Activated naive CD4-positive, alpha-beta T cell treated with anti-CD3 and anti-CD28 coated beads, Interleukin-2, amount 50 U/mL, for 24 hours (primary cell): ENCODE measurements around the gene SORCS1.

ENCODE experiments used
- H3K27ac Mint-ChIP-seq: one replicate; pipeline ENCODE4 v1.8.0; 2021; ENCODE audit warnings: mild to moderate bottlenecking, mixed read lengths
- H3K27me3 Mint-ChIP-seq: one replicate; pipeline ENCODE4 v1.8.0; 2021; ENCODE audit warnings: mixed read lengths
- H3K36me3 Mint-ChIP-seq: one replicate; pipeline ENCODE4 v1.8.0; 2021; ENCODE audit warnings: mixed read lengths
- H3K4me1 Mint-ChIP-seq: one replicate; pipeline ENCODE4 v1.8.0; 2021; ENCODE audit warnings: mixed read lengths
- H3K4me3 Mint-ChIP-seq: one replicate; pipeline ENCODE4 v1.8.0; 2021; ENCODE audit warnings: mild to moderate bottlenecking, mixed read lengths
- H3K9me3 Mint-ChIP-seq: one replicate; pipeline ENCODE4 v1.8.0; 2021; ENCODE audit warnings: mixed read lengths

SORCS1 gene

GRCh38 chr10:106566873-106567272 is 597.6 kb downstream of the SORCS1 start:
- Mint-ChIP-seq H3K4me3 (no peak overlapping the region), H3K9me3 (no peaks in the 10 kb centered on the region), H3K27ac (no peak overlapping the region), H3K36me3 (no peaks in the 10 kb centered on the region), H3K4me1 (no peaks in the 10 kb centered on the region), H3K27me3 (peaks cover 1% of the 10 kb centered on the region)

DNA sequence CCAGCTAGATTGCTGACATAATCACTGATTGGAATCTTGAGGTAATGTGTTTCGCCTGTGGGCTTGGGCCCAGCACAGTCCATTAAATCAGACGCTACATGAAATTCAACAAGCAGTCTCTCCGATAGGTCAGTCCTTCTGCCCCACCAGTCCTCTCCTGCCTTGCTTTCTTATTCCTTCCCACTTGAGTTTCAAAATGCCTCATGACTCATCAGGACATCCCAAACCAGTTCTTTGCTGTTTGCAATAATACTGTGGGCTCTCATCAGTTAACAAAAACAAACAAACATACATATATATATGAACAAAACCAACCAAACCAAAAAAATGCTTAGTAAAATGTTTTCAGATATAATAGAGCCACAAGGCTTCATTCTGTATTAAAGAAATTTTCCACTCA is 599.0 kb downstream of the SORCS1 start:
- no peaks in the 10 kb centered on the region for H3K36me3 Mint-ChIP-seq
- H3K9me3 Mint-ChIP-seq, result no peaks in the 10 kb centered on the region
- no peaks in the 10 kb centered on the region for H3K4me1 Mint-ChIP-seq
- H3K27ac Mint-ChIP-seq, result no peak overlapping the region
- H3K27me3 Mint-ChIP-seq, result peaks cover 1% of the 10 kb centered on the region
- H3K4me3 Mint-ChIP-seq, result no peak overlapping the region

GRCh38 chr10:106563384-106563783 is 601.1 kb downstream of the SORCS1 start:
- H3K4me1 Mint-ChIP-seq, result no peaks in the 10 kb centered on the region
- no peak overlapping the region for H3K4me3 Mint-ChIP-seq
- H3K27me3 Mint-ChIP-seq, result peaks cover 1% of the 10 kb centered on the region
- no peak overlapping the region for H3K27ac Mint-ChIP-seq
- H3K36me3 Mint-ChIP-seq, result no peaks in the 10 kb centered on the region
- H3K9me3 Mint-ChIP-seq, result no peaks in the 10 kb centered on the region

GRCh38 chr10:106560925-106561640 is 603.4 kb downstream of the SORCS1 start:
- H3K4me3 Mint-ChIP-seq, result no peak overlapping the region
- no peaks in the 10 kb centered on the region for H3K9me3 Mint-ChIP-seq
- no peaks in the 10 kb centered on the region for H3K4me1 Mint-ChIP-seq
- H3K27me3 Mint-ChIP-seq, result peaks cover 1% of the 10 kb centered on the region
- no peak overlapping the region for H3K27ac Mint-ChIP-seq
- no peaks in the 10 kb centered on the region for H3K36me3 Mint-ChIP-seq

GRCh38 chr10:106559442-106559841 is 605.1 kb downstream of the SORCS1 start:
- H3K27ac Mint-ChIP-seq, result no peak overlapping the region
- no peaks in the 10 kb centered on the region for H3K27me3 Mint-ChIP-seq
- no peaks in the 10 kb centered on the region for H3K4me1 Mint-ChIP-seq
- H3K36me3 Mint-ChIP-seq, result no peaks in the 10 kb centered on the region
- H3K9me3 Mint-ChIP-seq, result no peaks in the 10 kb centered on the region
- H3K4me3 Mint-ChIP-seq, result no peak overlapping the region

- Mint-ChIP-seq H3K27ac (no peak overlapping the region), H3K9me3 (no peaks in the 10 kb centered on the region), H3K4me3 (no peak overlapping the region), H3K4me1 (no peaks in the 10 kb centered on the region), H3K27me3 (no peaks in the 10 kb centered on the region), H3K36me3 (no peaks in the 10 kb centered on the region)
These were observed 606.4 kb downstream of the SORCS1 start for GRCh38 chr10:106557951-106558733.

- Mint-ChIP-seq H3K27ac (no peak overlapping the region), H3K4me1 (no peaks in the 10 kb centered on the region), H3K9me3 (no peaks in the 10 kb centered on the region), H3K36me3 (no peaks in the 10 kb centered on the region), H3K4me3 (no peak overlapping the region), H3K27me3 (no peaks in the 10 kb centered on the region)
These were observed 607.5 kb downstream of the SORCS1 start for GRCh38 chr10:106557053-106557452.

DNA sequence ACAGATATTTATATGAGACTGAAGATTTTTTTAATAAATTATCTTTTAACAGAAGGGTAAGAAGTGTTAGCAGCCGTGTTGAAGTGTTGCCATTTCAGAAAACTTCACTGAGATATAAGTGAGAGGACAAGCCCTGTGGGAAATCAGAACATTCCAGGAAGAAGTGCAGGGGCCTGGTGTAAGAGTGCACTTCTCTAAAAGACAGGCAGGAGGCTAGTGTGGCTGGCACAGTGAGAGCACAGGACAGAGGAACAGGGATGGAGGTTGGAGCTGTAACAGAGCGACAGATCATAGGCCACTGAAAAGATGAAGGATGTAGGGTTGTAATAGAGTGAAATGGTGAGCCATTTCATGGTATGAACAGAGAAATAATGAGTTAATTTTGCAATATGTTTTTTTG is 608.9 kb downstream of the SORCS1 start:
- Mint-ChIP-seq H3K27ac (no peak overlapping the region), H3K4me1 (no peaks in the 10 kb centered on the region), H3K27me3 (no peaks in the 10 kb centered on the region), H3K9me3 (no peaks in the 10 kb centered on the region), H3K4me3 (no peak overlapping the region), H3K36me3 (no peaks in the 10 kb centered on the region)

DNA sequence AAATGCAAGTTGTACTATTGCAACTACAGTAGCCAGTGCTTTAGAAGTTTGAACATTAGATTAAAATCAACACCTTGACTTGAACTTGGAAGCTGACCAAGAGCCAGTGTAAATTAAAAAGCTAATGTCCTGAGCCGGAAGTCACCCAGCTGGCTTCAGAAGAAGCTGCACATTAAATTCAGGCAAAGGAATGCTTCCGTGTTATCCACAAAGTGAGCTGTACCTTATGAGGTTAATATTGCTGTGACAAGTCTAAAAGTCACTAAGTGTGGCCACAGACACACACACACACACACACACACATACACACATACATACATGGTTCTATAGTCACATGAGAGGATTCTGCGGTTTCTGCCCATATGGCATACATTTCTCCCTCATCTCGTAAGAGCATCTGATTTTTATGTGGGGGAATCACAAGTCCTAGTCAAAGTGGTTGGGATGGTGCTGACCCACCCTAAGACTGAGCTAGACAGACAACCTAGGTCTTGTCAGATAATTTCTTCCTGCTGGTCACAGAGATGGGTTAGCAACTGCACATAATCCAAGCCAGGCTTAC is 612.9 kb downstream of the SORCS1 start:
- no peak overlapping the region for H3K4me3 Mint-ChIP-seq
- H3K27me3 Mint-ChIP-seq, result no peaks in the 10 kb centered on the region
- H3K36me3 Mint-ChIP-seq, result no peaks in the 10 kb centered on the region
- H3K27ac Mint-ChIP-seq, result no peak overlapping the region
- H3K4me1 Mint-ChIP-seq, result no peaks in the 10 kb centered on the region
- peaks cover 6% of the 10 kb centered on the region for H3K9me3 Mint-ChIP-seq

DNA sequence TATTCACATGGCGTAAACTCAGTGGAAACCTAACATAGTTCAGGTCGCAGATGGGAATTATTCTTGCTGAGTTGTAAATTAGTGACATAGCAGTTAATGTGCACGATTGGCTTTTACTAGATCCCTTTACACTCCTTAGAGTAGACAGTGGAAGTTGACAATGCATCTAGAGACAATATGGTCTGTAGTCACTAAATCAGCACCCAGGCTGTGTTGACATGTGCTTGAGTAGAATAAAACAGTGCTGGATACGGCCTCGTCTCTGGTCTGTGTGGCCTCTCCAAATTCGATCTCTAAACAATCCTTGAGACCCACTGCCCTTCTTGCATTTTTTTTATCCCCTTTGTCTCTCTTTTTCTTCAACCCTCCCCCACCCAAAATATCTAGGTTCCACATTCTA is 615.7 kb downstream of the SORCS1 start:
- H3K27me3 Mint-ChIP-seq, result no peaks in the 10 kb centered on the region
- H3K4me1 Mint-ChIP-seq, result no peaks in the 10 kb centered on the region
- no peak overlapping the region for H3K4me3 Mint-ChIP-seq
- no peak overlapping the region for H3K27ac Mint-ChIP-seq
- peaks cover 6% of the 10 kb centered on the region for H3K9me3 Mint-ChIP-seq
- H3K36me3 Mint-ChIP-seq, result no peaks in the 10 kb centered on the region

GRCh38 chr10:106547047-106547635 is 617.4 kb downstream of the SORCS1 start:
- H3K27ac Mint-ChIP-seq, result no peak overlapping the region
- H3K36me3 Mint-ChIP-seq, result no peaks in the 10 kb centered on the region
- H3K9me3 Mint-ChIP-seq, result peaks cover 6% of the 10 kb centered on the region
- H3K4me1 Mint-ChIP-seq, result no peaks in the 10 kb centered on the region
- H3K4me3 Mint-ChIP-seq, result no peak overlapping the region
- H3K27me3 Mint-ChIP-seq, result no peaks in the 10 kb centered on the region

DNA sequence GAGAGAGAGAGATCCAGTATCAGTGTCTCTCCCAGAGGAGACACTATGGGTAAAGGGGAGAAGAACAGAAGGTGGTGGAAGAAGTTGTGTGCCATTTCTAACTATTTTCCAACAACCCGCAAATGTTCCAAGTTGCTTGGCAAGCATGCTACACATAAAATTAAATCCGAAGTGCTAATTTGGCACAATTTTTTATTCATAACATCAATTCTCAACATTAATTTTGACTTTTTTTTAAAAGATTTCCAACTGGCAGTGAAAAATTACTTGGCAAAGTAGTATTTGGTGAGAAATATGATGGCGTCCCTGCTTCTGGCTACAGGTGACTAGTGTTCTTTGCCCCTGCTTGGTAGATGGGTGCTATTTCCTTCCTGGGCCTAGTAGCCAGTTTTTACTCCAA is 622.0 kb downstream of the SORCS1 start:
- Mint-ChIP-seq H3K4me3 (no peak overlapping the region), H3K27ac (no peak overlapping the region), H3K36me3 (no peaks in the 10 kb centered on the region), H3K27me3 (no peaks in the 10 kb centered on the region), H3K9me3 (peaks cover 4% of the 10 kb centered on the region), H3K4me1 (no peaks in the 10 kb centered on the region)

GRCh38 chr10:106540645-106541044 is 623.9 kb downstream of the SORCS1 start:
- no peak overlapping the region for H3K27ac Mint-ChIP-seq
- no peaks in the 10 kb centered on the region for H3K9me3 Mint-ChIP-seq
- no peaks in the 10 kb centered on the region for H3K27me3 Mint-ChIP-seq
- H3K36me3 Mint-ChIP-seq, result no peaks in the 10 kb centered on the region
- H3K4me3 Mint-ChIP-seq, result no peak overlapping the region
- no peaks in the 10 kb centered on the region for H3K4me1 Mint-ChIP-seq

- Mint-ChIP-seq H3K27me3 (no peaks in the 10 kb centered on the region), H3K9me3 (no peaks in the 10 kb centered on the region), H3K27ac (no peak overlapping the region), H3K36me3 (no peaks in the 10 kb centered on the region), H3K4me1 (no peaks in the 10 kb centered on the region), H3K4me3 (no peak overlapping the region)
These were observed 626.6 kb downstream of the SORCS1 start for GRCh38 chr10:106537866-106538265.

- H3K27me3 Mint-ChIP-seq, result no peaks in the 10 kb centered on the region
- H3K4me3 Mint-ChIP-seq, result no peak overlapping the region
- no peak overlapping the region for H3K27ac Mint-ChIP-seq
- H3K9me3 Mint-ChIP-seq, result no peaks in the 10 kb centered on the region
- H3K36me3 Mint-ChIP-seq, result no peaks in the 10 kb centered on the region
- no peaks in the 10 kb centered on the region for H3K4me1 Mint-ChIP-seq
These were observed 629.1 kb downstream of the SORCS1 start for GRCh38 chr10:106535304-106535953.
